T-helper 1 cell (primary cell): ENCODE results near the gene STOX1.
"Not testable (repeated sequence)": the region's sequence is repeated elsewhere in the genome, so short reads cannot be mapped to it uniquely, and the experiment has no call there.

ENCODE experiments used
- DNase-seq, 5 donors: peaks; one replicate each; pipeline ENCODE4 v3.0.0-alpha.2; 2012 to 2020

STOX1 gene

DNA sequence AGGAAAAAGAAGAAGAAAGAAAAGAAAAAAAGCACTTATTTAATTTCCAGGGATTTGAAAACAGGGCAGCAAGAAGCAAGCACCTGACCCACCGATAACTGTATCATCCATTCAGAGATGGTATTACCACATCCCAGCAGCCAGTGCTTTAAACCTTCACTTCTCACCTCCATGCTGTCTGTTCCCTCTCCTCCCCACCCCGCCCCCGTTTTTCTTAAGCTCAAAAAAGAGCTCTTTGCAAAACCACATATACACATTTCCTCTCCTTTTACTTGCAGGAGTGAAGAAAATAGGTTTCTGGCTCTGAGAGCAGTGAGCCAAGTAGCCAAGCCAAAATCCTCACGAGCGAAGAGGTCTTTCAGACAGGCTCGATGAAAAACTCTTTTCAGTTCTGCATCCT lies 2.2 kb downstream of the STOX1 start:
- DNase-seq = no peak

DNA sequence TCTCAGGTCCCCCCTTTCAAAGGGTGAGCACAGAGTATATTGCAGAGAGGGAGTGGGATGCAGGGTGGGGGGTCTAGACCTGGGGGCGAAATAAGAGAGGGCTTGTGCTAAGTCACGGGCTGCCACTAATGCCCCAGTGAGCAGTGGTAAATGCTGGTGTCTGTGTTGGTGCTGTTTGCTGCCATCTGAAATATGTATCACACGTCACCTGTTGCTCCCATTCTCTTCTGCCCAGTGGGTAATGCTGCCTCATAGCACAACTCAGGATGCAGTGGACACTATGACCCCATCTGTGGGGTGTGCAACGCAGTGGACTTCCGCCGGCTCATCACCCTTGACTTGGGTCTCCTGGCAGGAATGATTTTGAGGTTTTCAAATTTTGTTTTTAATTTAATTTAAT lies 2.6 kb downstream of the STOX1 start:
- DNase-seq = no peak

DNA sequence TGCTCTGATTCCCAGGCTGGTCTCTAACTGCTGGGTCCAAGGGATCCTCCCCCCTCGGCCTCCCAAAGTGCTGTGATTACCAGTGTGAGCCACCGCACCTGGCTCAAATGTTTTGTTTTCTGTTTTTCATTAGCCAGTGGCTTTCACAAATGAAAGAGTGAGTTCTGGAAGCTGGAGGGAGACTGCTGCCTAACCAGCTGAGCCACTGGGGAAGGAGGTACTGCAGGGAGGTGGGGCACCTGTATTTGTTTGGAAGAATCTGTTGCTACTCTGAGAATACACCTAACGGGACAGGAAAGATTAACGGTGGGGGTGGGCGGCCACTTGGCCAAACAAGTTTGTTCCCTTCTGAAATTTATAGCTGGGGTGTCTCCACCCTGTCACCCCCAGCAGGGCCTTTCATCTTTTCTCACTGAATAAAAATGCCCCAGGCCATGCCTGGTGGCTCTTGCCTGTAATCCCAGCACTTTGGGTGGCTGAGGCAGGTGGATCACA lies 4.7 kb downstream of the STOX1 start:
- DNase-seq = no peak

DNA sequence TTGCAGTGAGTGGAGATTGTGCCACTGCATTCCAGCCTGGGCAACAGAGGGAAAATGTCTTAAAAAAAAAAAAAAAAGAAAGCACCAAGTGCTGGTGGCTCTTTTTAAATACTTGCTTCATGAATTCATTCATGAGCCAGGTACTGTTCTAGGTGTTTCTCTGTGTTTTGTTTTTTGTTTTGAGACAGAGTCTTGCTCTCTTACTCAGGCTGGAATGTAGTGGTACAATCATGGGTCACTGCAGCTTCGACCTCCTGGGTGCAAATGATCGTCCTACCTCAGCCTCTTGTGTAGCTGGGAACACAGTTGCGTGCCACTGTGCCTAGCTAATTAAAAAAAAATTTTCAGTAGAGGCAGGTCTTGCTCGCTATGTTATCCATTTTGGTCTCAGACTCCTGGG lies 5.3 kb downstream of the STOX1 start:
- DNase-seq = no peak

DNA sequence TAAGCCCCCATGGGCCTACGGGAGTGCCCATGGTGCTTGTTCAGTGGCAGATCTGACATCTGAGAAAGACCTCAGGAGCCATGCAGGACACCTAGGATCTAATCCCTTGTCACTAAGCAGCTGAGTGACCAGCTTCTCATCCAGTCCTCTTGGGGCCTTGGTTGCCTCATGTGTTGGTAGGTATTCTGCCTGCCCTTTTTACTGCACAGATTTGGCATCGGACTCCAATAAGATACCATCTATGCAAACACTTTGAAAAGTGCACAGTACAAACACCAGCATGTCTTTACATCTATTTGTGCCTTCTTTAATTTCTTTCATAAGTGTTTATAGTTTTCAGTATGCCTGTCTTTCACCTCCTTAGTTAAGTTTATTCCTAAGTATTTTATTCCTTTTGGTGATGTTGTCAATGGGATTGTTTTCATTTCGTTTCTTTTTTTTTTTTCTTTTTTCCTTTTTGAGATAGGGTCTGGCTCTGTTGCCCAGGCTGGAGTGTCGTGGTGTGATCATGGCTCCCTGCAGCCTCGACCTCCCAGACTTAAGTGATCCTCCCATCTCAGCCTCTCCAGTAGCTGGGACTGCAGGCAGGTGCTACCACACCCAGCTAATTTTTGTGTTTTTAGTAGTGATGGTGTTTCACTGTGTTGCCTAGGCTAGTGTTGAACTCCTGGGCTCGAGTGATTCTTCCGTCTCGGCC lies 10.4 kb downstream of the STOX1 start:
- no peak for DNase-seq

DNA sequence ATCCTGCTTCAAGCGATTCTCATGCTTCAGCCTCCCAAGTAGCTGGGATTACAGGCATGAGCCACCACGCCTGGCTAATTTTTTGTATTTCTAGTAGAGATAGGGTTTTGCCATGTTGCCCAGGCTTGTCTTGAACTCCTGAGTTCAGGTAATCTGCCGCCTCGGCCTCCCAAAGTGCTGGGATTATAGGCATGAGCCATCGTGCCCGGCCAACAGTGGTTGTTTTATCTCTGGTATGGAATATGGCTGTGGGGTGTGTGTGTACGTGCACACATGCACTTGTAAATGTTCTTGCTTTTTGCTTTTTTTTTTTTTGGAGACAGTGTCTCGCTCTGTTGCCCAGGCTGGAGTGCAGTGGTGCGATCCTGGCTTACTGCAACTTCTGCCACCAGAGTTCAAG lies 13.3 kb downstream of the STOX1 start:
- DNase-seq = not testable (repeated sequence)

DNA sequence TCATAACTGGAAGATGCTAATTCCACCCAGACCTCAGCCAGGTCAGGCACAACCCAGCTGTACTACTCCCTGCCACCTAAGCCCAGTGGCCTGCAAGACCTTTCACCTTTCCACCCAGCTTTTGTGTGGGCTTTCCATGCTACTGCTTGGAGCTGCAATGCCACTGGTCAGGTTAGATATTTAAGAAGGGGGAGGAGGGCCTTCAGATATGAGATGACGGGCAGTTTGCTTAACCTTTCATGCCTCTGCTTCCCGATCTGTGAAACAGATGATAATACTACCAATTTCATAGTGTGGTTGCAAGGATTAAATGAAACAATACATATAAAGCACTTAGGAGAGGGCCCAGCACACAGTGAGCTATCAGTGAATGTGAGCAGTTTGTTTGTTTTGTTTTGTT lies 20.9 kb downstream of the STOX1 start:
- no peak for DNase-seq

DNA sequence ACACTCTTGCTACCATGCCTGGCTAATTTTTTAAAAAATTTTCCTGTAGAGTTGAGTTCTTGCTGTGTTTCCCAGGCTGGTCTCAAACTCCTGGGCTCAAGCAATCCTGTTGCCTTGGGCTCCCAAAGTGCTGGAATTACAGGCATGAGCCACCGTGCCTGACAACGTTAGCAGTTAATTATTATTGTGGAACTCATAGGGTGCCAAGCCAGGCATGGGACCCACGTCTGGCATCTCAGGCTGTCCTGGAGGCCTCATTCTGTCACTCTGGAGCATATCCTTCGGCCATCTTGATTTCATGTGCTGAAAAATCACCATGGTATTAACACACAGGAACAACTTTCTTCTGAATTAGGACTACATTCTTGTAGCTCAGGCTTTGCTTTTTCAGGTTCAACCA lies 21.5 kb downstream of the STOX1 start:
- DNase-seq = no peak

DNA sequence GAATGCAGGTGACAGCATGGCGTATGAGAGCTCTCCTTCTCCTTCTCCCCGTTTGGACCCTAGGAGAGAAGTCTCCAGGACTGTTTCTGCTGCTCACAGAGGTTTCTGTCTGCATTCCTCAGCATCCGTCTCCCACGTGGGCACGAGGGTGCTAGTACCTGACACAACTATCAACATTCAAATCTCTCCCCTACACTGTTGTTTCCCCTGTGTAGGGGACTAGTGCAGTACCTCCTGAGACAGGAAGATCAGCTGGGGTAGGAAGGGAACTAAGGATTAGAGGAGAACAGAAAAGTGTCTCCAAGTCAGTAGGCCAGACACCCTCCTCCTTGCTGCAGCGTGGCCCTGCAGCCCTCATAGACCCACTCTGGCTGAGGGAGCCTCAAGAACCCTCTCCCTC lies 29.0 kb downstream of the STOX1 start:
- DNase-seq = no peak

DNA sequence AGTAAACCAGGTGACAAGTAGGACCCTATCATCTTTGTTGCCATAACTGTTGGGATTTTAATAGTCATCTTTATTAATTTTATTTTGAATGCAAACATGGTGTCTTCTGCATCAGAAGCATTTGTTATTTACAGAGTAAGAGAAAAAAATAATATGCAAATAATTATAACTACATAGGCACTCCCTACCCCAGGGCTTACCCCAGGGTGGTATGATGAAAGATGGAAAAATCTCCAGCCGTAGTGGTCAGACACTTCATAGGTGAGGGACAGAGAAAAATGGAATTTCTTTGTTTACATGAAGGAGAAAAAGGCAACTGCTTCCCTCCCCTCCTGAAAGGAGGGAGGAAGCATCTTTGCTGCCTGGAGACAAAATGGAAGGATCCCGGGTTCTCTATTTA lies 29.7 kb downstream of the STOX1 start:
- DNase-seq = no peak

DNA sequence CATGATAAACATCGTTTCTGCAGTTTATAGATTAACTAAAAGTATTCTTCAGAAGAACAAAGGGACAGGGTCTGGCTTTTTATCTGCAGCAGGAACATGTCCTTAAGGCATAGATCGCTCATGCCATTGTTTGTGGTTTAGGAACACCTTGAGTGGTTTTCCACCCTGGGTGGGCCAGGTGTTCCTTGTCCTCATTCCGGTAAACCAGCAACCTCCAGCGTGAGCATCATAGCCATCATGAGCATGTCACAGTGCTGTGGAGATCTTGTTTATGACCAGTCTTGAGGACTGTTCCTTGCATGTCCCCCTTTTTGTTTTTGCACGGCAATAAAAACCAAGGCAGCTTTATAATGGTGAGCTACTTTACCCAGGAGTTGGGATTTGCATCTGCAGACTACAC lies 33.9 kb downstream of the STOX1 start:
- DNase-seq = no peak

DNA sequence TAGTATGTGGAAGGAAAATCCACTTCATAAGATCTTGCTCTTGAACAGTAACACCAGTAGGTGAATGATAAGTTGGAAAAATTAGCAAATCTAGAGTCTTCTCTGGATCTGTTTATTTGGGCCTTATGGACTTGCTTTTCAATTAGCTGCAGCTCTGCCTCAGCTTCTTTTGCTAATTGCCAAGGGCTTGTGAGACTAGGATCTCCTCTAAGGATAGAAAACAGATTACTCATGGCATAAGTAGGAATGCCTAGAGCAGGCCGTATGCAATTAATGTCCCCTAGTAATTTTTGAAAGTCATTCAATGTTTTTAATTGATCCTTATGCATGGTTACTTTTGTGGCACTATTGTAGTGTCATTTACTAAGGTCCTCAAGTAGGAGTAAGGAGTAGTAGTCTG lies 37.3 kb downstream of the STOX1 start:
- no peak for DNase-seq

DNA sequence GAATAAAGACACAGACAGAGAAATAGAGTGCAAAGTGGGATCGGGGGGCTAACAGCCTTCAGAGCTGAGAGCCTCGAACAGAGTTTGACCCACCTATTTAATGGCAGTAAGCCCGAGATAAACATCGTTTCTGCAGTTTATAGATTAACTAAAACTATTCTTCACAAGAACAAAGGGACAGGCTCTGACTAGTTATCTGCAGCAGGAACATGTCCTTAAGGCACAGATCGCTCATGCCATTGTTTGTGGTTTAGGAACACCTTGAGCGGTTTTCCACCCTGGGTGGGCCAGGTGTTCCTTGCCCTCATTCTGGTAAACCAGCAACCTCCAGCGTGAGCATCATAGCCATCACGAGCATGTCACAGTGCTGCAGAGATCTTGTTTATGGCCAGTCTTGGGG lies 40.8 kb downstream of the STOX1 start:
- DNase-seq = not testable (repeated sequence)

DNA sequence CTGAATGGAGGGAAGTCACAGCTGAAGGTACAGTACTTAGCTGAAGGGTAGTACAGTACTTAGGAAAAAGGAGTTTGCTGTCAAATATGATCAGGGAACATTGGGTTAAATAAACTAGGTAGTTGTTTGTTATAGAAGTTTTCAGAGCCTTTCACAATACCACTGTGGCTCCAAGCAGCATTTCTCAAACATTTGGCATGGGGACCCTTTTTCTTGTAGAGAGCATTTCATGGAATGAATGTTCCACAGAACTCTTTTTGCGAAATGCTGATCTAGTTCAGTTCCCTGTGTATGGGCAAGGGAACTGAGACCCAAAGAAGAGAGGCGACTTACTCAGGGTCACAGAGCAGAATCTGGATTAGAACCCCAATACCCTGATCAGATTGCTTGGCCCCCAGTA lies 42.3 kb downstream of the STOX1 start:
- no peak for DNase-seq

DNA sequence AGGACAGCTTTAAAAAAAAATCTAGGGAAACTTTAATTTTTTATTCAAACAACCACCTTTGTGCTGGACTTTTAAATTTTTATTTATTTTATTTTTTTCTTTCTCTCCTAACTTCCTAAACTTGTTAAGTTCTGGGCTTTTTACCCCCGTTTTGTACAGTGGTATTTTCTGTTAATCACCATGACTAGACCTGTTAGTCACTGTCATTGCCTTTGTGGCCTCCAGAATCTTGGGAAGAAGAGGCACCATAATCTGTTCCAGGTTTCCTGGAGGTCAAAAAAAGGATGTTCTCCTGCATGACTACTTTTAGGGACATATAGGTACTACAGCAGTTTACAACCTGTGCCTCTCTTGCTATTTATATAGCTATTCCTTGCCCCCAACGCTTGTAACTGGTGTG lies 42.7 kb downstream of the STOX1 start:
- DNase-seq = no peak

DNA sequence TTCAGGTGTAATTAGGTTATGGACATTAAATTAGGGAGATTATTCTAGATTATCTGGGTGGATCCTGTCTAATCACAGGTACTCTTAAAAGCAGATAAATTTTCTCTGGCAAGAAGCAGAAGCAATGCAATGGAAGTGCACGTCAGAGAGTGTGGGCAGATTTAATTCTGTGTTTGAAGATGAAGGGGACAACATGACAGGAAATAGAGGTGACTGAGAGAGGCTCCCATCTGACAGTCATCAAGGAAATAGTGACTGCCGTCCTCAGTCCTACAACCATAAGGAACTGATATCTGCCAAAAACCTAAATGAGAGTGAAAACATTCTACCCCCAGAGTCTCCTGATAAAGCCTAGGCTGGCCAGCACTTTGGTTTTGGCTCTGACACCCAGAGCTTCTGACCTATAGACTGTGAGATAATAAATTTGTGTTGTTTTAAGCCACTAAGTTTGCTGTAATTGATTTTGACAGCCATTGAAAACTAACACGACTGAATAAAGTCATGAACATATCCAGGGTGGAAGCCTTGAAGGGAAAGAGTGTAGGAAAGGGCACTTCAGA lies 43.3 kb downstream of the STOX1 start:
- DNase-seq = no peak

DNA sequence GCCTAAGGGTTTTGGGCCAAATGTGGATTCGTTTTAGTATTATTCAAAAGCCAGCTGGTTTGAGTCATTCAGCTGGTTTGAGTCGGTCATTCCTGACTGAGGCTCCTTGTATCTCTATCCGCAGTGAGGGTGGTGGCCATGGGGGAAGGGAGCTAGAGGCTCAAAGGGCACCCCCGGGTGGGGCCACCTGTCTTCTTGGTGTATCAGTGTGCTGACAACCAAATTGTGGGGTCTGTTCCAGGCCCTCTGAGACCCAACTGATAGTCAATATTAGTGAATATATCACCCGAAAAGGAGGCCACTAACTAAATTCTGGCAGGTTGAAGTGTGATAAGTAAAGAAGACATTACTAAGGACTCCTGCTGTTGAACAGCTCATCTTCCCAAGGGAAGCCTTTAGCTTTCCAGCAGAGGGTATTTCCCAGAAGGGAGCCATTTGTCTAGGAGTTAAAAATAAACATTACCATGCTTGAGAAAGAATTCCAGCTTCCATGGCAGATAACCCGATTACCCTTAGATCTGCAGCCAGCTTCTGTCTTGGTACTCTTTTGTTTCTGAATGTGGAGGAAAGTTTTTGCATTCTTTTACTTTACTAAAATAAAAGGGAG lies 43.9 kb downstream of the STOX1 start:
- no peak for DNase-seq

DNA sequence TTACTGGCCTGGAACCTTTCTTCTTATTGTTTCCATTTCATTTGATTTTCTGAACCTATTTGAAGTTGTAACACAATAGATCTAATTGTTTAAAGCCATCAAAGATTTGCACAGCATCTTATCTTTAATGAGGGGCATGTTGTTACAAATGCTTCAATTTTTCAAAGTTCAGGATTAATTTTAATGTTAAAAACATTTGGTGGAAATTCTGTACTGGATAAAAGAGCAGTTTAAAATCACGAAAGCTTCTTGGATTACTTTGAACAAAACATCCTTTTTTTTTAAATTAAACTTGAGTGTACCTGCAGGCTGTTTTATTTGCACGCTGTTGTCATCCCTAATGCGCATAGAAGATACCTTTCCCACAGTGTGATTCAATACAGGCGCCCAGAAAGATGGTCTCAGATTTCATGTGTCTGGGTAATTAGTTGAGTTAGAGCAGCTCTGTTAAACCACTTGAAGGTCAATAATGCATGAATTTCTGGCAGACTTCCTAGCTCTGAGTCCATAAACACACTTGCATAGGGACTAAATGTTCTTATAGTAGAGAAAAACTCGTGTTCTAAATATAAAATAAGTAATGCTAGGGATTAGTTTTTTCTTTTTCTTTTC lies 44.5 kb downstream of the STOX1 start:
- no peak for DNase-seq

DNA sequence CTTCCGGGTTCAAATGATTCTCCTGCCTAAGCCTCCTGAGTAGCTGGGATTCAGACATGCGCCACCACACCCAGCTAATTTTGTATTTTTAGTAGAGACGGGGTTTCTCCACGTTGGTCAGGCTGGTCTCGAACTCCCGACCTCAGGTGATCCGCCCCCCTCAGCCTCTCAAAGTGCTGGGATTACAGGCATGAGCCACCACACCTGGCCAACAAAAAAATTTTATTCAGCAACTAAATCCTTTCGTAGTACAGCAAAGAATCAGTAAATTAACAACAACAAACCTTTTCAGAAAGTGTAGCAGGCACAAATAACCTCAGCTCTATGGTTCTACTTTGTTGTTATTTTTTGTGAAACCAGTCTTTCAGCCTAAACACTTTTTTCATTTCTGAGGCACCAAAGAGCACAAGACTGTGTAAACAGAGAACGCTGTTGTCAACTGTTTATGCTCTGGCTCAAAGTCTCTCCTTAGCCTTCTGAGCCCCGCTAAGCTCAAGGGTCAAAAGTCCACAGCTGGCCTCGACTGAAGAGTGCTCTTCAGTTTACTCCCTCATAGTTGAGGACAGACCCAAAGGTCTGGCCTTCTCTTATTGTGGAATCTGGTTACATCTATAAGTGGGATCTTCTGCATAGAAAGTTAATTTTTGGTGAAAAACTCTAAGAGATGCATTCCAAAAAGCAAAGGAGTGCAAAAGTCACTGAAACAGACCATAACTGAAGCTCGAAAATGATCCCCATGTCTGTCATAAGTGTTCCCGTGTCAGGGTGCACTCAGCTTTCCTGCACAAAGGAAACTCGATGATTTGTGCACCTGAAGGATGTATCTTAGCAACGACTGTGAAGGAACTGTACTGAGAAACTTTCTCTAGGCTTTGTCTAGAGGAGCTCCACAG lies 49.2 kb downstream of the STOX1 start:
- DNase-seq = no peak

DNA sequence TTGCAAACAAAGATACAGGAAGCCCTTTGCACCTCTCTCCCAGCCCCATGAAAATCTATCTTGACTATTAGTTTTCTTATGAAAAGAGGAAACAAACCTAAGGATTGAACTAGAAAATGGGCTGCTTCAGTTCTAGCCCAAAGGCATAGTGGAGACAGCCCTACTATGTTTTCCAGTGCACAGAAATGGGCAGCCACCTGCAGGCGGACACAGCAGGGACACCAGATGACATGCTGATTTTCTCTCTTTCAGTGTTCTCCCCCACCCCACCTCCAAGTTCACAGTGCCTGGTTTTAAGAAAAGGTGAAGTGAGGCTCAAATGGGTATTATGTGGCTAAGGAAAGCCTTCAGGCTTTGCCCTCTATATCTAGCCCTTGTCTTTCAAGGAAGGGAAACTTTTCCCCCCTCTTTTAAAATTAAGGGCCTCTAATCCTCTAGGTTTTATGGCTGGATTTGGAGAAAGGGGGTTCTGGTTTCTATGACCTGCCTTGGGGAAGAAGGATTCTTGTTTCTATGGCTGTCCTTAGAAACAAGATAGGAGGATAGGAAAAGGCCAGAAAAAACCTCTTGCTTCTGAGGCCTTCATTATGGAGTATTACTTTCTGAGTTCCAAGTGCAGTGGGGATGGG lies 50.3 kb downstream of the STOX1 start:
- DNase-seq = no peak

DNA sequence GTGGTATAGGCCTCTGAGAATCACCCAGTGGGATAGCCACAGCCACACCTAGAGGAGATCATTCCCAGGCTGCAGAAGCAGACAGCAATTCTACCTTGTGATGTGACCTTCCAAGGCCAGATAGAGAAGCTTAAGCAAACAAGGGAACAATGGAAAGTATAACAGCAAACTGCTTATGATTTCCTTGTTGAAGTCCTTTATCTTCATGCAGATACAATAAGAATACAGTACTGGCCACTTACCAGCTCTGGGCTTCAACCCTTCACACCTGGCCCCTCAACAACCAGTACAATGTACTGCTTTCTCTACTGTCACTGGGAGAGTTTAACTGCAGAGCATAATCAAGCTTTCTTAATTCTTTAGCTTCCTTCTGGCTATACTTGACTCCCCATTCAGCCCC lies 51.2 kb downstream of the STOX1 start:
- DNase-seq = no peak

DNA sequence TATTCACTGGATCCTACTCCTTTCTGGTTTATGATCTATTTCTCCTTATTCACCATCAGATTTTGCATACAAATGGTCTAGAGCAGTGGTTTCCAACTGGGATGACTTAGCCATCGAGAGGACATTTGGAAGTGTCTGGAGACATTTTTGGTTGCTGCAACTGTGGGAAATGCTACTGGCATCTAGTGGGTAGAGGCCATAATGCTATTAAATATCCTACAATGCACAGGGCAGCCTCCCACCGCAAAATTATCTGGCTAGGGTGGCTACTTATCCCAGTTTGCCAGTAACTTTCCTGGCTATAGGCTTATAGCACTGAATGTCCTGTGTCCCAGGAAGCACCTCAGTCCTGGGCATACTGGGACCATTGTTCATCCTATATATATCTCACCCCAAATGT lies 52.3 kb downstream of the STOX1 start:
- DNase-seq = no peak

DNA sequence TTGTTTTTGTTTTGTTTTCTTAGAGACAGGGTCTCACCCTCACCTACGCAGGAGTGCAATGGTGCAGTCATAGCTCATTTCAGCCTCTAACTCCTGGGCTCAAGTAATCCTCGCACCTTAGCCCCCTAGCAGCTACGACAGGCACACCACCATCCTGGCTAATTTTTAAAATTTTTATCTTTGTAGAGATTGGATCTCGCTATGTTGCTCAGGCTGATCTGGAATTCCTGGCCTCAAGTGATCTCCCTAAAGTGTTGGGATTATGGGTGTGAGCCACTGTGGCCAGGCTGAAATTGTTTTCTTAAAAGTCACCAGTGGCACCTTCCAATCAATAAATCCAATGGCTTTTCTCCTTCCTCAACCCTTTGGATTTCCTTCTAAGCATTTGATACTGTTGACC lies 52.9 kb downstream of the STOX1 start:
- DNase-seq = no peak
